GM12865 (cell line): ENCODE data around the gene ABCA13.

Experiments used
- DNase-seq: peaks from one replicate; pipeline ENCODE4 v3.0.0; 2010; ENCODE audit warnings: low read depth
- H3K4me3 ChIP-seq: 2 replicates; pipeline ENCODE4 v1.5.1; 2011; ENCODE audit warnings: mild to moderate bottlenecking, low read depth, low read length, control low read depth
- CTCF ChIP-seq: IDR thresholded peaks from 2 replicates; pipeline ENCODE4 v1.5.1; 2011; ENCODE audit warnings: low read length, control low read depth, low read depth, inconsistent platforms; ENCODE audit not compliant: insufficient read depth; ENCODE audit errors: missing control alignments

Gene ABCA13

GRCh38 chr7:48638041-48638440, 466.8 kb downstream of the ABCA13 start:
- no peak overlapping the region for H3K4me3 ChIP-seq
- no peak for DNase-seq
- TF ChIP-seq CTCF: no peak

GRCh38 chr7:48643431-48644013, 472.3 kb downstream of the ABCA13 start:
- no peak for TF ChIP-seq CTCF
- DNase-seq: no peak
- H3K4me3 ChIP-seq: no peak overlapping the region

GRCh38 chr7:48658138-48658537, 486.9 kb downstream of the ABCA13 start:
- no peak overlapping the region for H3K4me3 ChIP-seq
- no peak for TF ChIP-seq CTCF
- DNase-seq: no peak

GRCh38 chr7:48660306-48660870, 489.1 kb downstream of the ABCA13 start:
- no peak overlapping the region for H3K4me3 ChIP-seq
- no peak for TF ChIP-seq CTCF
- no peak for DNase-seq

GRCh38 chr7:48664241-48664640, 493.0 kb downstream of the ABCA13 start:
- no peak for DNase-seq
- H3K4me3 ChIP-seq: no peak overlapping the region
- TF ChIP-seq CTCF: no peak

- DNase-seq: no peak
- H3K4me3 ChIP-seq: no peak overlapping the region
- TF ChIP-seq CTCF: no peak
These were observed 494.3 kb downstream of the ABCA13 start for GRCh38 chr7:48665353-48666135.

GRCh38 chr7:48667407-48667806, 496.1 kb downstream of the ABCA13 start:
- no peak for TF ChIP-seq CTCF
- no peak for DNase-seq
- no peak overlapping the region for H3K4me3 ChIP-seq
